ENCODE results near the gene ZNHIT1.
A peak's percentile ranks its signal among the peaks of the same experiment; 100 is the strongest.
"Not testable (repeated sequence)": the region's sequence is repeated elsewhere in the genome, so short reads cannot be mapped to it uniquely, and the experiment has no call there.

The ZNHIT1 gene

DNA sequence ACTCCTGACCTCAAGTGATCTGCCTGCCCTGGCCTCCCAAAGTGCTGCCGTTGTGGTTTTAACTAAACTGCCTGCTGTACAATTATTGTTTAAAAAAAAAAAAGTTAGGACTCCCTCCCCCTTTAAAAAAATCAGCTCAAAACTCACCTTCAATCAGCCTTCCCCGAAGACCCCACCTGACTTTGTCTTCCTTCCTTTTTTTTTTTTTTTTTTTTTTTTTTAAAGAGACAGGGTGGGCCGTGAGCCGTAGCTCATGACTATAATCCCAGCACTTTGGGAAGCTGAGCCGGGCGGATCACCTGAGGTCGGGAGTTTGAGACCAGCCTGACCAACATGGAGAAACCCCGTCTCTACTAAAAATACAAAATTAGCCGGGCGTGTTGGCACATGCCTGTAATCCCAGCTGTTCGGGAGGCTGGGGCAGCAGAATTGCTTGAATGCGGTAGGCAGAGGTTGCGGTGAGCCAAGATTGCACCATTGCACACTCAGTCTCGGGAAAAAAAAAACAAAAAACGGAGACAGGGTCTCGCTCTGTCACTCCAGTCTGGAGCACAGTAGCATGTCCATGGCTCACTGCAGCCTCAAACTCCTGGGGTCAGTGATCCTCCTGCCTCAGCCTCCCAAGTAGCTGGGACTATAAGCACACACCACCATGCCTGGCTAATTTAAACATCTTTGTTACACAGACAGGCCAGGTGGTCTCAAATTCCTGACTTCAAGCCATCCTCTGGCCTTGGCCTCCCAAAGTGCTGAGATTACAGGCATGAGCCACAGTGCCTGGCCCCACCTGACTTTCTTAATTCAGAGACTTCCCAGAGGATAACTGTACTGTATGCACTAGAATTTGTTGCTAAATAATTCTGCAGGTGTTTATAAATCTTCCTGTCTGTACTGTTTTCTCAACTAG, 23.7 kb downstream of the ZNHIT1 start:
- DNase-seq (ENCODE audit: low read depth): no peak

DNA sequence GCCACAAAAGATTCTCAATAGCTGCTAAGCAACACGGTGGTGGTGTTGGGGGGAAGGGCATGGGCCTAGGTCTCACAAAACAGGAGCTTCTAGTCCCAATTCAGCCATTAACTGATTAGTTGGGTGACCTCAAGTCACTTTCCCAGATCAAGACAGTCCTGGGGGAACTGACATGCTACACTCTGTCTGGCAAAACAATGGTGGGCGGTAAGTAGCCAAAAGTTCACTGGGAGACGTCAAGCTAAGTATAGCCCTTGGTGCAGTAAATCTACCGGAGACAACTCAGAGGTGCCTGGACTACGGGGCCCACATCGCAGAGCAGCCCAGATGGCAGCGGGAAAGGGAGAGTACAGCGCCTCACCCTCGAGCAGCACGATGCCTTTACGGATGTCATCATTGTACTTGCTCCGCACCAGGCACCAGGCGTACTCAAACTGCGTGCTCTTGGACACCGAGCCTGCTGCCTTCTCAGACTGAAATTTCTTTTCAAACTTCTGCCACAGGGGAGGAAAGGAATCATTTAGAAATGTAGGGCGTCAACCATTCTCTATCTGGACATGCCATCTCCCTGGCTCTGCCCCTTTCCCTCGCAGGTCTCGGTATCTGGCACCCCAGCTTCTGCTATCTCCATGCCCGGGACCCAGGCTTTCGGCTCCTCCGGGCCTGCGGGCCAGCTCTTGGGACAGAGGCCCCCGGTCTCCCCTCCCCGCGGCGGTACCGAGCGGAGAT, 25.8 kb downstream of the ZNHIT1 start:
- no peak for DNase-seq (ENCODE audit: low read depth)

- peak; percentile 79 for DNase-seq (ENCODE audit: low read depth)
These were observed 26.6 kb downstream of the ZNHIT1 start, which contains the start of gene FIS1 for GRCh38 chr7:101244375-101245146. FIS1 (minus strand) TSS chr7:101245081; CDS start chr7:101245004, 77 bp downstream.

- no peak for DNase-seq (ENCODE audit: low read depth)
These were observed 27.2 kb downstream of the ZNHIT1 start for GRCh38 chr7:101245147-101245668.

GRCh38 chr7:101248276-101248675, 30.3 kb downstream of the ZNHIT1 start:
- no peak for DNase-seq (ENCODE audit: low read depth)

GRCh38 chr7:101250324-101250723, 32.4 kb downstream of the ZNHIT1 start:
- DNase-seq (ENCODE audit: low read depth): no peak

DNA sequence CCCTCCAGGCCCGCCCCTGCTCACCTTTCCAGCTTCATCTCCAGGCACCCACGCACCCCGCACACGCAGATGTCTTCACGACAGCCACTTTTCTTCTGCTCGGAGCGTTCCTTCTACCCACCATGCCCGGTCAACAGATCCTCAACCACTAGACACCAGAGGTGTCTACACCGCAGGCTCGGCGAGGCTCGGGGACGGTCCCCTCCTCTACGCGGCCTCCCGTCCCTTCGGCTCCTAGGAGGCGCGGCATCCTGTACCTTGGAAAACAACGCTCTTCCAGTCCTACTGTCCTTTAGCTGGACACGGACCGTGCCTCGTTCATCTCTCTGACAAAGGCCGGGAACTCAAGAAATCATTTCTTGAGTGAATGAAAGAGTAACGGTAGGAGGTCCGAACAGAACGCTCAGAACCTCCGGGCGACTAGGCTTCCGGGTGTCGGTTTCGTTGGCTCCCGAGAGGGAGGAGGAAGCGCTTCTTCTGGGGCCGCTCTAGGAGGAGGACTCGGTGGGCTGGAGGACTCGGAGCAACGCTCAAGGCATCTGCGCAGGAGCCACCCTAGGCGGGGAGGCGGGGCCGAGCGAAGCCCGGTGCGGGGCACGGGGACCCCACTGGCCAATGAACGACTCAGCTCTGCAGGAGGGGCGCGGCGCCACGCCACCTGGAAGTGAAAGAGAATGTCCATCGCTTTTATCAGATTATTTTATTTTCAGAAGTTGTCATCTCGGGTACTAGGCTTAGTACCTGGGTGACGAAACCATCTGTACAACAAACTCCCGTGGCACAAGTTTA, 34.1 kb downstream of the ZNHIT1 start:
- DNase-seq (ENCODE audit: low read depth): peak; percentile 99

- not testable (repeated sequence) for DNase-seq (ENCODE audit: low read depth)
These were observed 35.2 kb downstream of the ZNHIT1 start for GRCh38 chr7:101253199-101253598.

GRCh38 chr7:101255796-101256195, 37.8 kb downstream of the ZNHIT1 start:
- no peak for DNase-seq (ENCODE audit: low read depth)

DNA sequence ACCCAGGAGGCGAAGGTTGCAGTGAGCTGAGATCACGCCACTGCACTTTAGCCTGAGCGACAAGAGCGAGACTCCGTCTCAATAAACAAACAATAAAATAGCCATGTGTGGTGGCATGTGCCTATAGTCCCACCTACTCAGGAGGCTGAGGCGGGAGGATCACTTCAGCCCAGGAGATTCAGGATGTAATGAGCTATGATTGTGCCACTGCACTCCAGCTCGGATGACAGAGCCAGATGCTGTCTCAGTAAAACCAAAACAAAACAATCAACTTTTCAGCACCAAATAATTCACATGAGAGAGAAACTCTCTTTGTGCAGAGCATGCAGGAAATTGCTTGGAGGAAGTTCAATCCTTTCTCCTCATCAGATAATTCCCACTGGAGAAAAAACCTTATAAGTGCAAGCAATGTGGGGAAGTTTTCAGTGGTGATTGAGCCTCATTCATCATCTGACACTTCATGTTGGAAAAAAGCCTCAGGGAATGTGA, 40.3 kb downstream of the ZNHIT1 start:
- DNase-seq (ENCODE audit: low read depth): no peak

DNA sequence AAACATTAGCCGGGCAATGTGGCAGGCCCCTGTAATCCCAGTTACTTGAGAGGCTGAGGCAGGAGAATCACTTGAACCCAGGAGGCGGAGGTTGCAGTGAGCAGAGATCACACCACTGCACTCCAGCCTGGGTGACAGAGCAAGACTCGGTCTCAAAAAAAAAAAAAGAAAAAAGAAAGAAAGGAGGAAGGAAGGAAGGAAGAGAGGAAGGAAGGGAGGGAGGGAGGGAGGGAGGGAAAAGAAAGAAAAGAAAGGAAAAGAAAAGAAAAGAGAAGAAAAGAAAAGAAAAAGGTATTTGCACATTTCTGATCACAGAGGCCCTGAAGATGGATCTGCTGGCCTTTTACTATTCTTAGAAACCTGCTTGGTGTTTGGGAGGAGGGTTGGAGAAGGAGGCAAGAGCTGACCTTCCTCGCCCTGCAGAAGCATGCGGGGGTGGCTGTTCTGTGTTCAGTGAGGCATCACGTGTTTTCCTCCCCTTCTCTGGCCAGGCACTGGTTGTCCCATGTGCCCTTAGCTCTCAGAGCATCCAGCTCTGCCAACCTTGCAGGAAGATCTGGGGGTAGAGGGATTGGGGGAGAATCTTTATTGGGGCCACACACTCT, 46.2 kb downstream of the ZNHIT1 start:
- not testable (repeated sequence) for DNase-seq (ENCODE audit: low read depth)

GRCh38 chr7:101265622-101266516, 47.9 kb downstream of the ZNHIT1 start:
- DNase-seq (ENCODE audit: low read depth): no peak

DNA sequence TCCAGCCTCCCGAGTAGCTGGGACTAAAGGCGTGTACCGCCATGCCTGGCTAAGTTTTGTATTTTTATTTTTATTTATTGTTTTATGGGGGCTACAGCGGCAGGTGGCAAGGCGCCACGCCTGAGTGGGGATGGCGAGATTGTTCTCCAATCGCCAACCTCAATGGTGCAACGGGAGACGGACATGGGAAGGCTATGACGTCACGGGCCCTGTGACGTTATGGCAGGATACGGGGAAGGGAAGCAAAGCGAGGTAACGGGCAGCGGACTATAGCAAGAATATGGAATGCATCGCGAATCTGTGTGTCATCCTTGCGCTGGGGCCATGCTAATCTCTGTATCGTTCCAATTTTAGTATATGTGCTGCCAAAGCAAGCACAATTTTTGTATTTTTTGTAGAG, 51.7 kb downstream of the ZNHIT1 start:
- no peak for DNase-seq (ENCODE audit: low read depth)

DNA sequence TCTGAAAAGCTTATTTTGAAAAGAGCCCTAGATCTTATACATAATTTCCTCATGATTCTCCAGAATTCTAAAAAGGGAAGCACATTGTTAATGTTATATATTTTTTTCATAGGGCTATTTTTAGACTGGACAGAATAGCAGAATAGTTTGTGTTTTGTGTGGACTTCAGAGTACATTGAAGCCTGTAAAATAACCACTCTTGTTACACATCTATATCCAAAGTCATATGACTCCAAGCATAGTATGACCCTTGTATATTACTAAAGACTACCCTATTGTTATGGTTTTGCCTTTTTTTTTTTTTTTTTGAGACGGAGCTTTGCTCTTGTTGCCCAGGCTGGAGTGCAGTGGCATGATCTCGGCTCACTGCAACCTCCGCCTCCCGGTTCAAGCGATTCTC, 53.1 kb downstream of the ZNHIT1 start:
- DNase-seq (ENCODE audit: low read depth): no peak

DNA sequence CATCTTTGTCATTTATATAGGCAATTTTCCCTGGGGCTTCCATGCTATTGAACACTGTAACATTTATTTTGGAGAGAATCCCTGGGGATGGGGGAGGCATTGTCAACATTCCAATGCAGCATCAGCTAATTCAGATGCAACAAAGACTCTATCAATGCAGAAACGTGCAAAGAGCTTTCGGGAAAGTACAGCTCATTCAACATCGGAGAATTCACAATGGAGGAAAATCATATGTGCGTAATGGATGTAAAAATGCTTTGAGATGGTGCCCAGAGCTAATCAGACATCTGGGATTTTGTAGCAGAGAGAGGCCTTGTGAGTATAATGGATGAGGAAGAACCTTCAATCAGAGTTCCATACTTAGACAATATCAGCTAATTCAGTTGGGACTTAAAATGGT, 55.2 kb downstream of the ZNHIT1 start:
- DNase-seq (ENCODE audit: low read depth): no peak
